ENCODE measurements around the gene CPNE2.

CPNE2 gene

DNA sequence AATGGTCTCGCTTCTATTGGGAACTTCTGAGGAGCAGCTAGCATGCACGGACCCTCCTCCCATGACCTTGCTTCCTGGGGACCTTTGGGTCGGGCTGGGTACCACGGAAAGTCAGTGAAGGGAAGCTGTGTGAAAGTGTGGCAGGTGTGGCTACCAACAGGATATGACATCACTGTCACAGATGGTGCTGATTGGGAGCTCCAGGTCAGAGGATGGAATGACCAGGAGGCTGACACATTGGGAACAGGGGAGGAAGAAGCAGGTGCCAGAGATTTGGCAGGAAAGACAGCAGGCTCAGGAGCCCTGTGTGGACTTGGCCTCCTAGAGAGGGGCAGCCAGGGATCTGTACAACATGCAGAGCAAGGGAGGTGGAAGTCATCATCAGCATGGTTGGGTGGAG is 34.0 kb downstream of the CPNE2 start:
- no peak for DNase-seq

DNA sequence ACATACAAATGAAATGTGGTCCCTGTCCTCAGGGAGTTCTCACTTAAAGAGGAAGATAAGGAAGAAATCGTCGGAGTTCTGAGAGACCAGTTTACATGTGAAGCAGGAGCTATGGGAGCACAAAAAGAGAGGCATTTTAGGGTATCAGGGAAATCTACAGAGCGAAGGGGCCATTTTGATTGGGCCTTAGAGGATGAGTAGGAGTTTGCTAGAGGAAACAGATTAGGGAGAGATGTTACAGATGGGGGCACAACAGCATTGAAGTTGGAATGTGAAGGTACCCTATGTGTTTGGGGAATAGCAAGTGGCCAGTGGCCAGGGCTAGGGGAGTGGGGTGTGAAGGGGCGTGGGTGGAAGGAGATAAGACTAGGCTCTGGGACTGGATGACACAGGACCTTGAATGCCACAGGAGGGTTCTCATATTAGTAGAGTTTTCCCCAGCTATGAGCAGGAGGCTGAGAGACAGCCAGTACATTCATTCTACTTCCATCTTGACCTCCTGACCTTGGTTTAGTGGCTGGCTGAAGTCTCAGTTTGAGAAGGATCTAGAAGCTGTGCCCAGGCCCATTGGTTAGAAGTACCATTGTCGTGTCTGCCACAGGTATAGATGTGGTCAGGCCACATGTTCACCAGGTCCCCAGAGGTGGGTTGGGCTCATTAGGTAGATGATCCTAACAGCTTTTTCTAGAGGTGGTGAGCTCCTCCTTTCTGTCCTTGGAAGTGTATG is 34.8 kb downstream of the CPNE2 start:
- DNase-seq: no peak

DNA sequence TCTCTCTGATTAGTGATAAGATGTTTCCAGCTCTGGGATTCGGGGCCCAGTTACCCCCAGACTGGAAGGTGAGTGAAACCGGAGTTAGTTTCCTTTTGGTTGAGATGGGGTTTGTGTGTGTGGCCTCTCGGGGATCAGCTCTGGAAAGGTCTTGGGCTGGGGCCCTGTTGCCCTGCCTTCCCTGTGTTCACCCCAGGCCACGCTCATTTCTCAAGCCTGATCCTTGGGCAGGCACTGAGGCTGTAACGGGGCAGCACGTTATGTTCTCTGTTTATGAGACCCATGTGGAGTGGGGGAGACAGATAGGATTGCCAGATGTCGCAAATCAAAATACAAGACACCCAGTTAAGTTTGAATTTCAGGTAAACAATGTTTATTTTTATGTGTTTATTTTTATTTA is 35.5 kb downstream of the CPNE2 start:
- DNase-seq: no peak

DNA sequence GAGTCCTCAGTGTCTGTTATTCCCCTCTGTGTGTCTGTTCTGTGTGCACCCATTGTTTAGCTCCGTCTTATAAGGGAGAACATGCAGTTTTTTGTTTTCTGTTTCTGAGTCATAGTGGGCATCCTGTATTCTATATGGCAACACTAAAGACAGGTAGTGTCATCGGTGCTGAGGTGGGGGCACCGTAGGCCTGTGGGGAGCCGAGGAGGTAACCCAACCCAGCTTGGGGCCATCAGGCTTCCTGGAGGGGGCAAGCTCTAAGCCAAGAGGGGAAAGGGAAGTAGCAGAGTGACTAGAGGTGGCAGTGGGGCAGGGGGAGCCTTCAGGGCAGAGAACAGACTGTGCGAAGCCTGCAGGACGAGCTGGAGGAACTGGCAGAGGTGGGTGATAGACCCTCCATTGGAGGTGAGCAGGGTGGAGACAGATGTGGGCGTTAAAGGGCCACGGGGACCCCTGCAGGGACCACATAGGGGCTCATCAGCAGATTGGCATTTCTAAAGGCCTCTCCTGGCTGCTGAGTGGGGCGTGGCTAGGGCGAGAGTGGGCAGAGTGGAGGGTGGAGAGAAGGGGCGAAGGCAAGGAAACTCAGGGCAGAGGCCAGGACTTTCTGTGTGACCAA is 36.5 kb downstream of the CPNE2 start:
- DNase-seq: no peak

DNA sequence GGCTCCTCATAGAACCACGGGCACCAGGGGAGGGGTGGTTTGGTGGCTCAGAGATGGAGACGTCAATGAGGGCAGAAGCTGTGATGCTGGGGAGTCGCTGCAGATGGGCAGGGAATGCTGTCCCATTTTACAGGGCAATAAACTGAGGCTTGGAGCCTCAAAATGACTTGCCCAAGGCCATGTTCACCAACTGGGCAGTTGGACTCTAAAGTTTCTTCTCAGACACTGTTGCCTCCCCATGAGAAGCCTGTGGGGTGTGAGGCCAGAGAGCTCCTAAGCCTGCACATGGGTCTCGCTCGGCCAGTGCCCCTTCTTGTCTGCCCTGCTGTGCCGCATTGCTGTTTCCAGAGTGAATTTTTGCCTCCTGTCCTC is 38.6 kb downstream of the CPNE2 start:
- DNase-seq: no peak

DNA sequence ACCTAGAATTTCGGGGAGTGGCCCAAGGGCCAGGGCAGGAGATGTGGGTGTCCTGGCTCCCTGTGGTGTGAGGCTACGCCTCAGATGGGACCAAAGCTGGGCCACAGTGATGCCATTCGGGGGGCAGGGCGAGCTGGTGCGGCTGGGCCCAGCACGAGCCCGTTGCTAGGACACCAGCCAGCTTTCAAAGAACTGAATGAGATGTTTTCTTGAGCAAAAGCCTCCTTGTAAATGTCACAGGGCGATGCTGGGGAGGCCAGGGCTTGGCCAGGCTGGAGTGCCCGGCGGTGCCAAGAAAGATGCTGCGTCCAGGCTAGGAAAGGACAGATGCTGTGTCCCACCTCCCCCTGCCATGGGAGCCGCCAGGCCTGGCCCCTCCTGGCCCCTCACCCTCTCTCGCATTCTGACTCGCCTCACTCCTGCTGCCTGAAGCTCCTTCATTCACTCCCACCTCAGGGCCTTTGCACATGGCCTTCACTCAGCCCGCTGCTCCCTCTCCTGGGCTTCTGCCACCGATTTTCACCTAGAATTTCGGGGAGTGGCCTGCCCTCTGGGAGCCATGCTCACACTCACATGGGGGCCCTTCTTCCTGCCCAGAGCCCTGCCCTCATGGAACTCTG is 39.1 kb downstream of the CPNE2 start:
- DNase-seq: no peak

DNA sequence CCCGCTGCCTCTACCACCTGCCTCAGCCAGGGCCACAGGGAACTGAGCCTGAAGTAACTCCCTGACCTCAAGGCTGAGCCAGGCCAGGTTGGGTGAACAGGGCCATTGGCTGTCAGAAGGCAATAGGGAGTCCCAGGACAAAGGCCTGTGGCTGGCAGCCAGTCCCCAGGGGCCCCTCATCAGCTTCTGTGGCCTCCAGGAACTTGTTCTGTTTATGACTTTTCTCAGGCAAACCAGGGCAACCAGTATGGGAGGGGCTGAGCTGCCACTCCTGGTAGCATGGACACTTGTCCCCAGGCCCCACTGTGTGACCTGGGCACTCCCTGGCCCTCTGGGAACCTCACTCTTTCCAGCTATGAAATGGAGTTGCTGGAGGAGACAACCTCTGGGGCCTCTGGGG is 40.1 kb downstream of the CPNE2 start:
- DNase-seq: no peak

DNA sequence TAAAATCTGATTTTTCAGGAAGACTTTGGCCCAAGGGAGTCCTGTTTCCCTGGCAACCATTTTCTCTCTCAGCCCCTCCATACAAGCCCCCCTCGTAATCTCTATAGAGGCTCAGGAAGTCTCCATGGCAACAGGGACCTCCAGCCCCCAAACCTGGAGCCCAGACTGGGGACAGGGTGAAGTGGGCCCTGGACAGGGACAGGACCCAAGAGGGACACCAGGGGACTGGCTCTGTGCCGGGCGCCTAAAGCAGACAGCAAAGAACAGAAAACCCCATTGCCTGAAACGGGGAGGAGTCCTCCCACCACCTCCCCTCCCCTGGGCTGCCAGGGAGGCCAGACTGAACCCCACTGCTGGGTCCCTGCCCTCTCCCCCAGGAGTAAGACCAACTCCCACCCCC is 40.6 kb downstream of the CPNE2 start:
- no peak for DNase-seq

DNA sequence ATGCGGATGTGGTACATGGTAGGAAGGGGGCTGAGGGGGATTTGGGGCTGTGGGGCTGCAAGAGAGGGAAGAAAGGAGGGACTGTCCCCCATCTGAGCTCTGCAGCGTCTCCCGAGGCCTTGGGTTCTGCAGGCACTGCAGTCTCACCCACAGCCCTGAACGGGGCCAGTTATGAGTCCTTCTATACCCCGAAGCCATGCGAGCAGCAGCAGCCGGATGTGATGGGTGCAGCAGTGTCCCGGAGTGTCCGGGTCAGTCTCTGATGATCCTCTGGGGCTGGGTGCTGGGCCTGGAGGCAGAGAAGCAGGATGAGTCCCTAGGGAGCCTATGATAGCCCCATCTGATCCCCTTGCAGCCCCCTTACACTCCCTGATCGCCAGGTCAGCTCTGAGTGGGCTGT is 41.5 kb downstream of the CPNE2 start:
- DNase-seq: no peak

DNA sequence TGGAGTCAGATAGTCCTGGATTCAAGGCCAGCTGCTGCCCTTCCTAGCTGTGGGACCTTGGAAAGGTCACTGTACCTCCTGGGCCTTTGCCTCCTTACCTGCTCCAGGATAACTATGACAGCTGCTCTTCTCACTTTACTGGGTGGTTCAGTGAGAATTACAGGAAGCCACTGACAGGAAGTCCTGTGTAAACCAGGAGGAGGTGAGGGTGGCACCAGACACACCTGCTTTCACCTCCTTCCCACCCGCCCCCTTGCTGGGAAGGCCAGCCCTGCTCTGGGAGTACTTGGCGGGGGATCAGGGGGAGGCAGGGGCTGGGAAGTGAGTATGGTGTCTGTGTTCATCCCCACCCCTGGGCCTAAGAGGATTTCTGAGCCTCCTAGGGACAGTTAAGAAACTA is 42.6 kb downstream of the CPNE2 start:
- peak; percentile 71 for DNase-seq

DNA sequence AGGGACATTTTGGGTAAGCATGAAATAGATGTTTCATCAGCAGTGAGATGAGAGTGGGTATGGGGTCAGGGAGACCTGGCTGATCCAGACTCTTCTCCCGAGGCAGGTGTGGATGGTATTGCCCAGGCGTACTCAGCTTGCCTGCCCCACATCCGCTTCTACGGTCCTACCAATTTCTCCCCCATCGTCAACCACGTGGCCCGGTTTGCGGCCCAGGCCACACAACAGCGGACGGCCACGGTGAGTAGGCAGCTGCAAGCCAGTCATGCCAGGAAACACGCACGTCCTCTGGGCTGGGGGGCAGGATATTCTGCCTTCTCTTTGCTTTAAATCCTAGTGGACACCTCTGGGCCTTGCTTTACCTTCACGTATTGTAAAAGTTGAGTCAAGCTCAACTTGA is 44.7 kb downstream of the CPNE2 start:
- DNase-seq: no peak

DNA sequence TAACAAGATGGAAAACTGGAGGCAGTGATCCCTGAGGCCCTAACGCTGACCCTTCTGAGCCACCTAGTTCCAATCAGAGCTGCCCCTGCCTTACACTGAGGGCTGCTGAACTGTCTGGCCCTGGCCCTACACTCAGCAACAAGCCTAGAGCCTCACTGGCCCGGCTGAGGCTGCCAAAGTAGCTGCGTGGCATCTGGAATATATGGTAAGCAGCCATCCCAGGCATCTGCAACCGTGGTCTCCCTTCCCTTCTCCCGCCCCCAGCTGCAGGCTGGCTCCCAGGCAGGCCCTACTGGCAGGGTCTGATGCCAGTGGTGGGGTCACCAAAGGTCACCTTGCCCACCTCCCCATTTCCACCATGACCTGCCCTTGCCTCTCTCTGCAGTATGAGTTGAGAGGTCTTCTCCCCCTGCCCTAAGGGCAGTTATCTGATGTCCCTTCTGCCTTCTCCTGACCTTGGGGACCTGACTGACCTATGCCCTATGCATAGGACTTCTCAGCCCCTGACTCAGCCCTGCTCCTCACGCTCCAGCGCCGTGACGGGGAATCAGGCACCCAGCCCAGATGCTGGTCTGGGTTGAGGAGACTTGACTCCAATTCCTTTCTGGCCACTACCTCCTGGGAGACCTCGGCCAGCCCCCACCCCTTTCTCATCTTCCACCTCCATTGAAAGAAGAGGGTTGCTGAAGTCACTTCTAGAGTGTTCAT is 45.3 kb downstream of the CPNE2 start:
- DNase-seq: no peak

DNA sequence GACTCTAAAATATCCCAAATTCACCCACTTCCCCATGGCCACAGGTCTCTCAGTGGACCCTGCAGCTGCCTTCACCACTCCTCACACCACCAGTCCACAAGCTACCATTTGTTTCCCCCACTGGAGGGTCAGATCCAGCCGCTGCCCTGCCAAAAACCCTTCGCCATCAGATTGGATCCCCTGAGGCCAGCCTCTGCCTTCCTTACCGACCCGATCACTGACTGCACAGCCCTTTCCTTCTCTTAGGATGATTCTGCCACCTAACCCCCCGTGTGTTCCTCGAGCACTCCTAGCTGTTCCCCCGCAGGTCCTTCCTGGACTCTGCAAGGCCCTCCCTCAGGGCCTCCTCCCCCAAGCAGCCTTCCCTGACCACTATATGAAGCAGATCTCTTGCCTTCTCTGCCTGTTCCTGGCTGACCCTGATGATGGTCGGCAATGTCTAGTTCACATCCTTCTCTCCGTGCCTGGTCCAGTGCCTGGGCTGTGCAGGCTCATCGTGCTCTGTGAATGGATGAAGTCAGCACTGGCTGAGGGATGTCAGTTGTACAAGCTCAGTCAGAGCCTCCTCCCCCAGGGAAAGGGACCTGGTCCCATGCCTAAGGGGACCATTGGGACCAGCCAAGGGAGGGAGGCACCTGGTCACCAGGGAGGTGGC is 46.0 kb downstream of the CPNE2 start:
- no peak for DNase-seq

DNA sequence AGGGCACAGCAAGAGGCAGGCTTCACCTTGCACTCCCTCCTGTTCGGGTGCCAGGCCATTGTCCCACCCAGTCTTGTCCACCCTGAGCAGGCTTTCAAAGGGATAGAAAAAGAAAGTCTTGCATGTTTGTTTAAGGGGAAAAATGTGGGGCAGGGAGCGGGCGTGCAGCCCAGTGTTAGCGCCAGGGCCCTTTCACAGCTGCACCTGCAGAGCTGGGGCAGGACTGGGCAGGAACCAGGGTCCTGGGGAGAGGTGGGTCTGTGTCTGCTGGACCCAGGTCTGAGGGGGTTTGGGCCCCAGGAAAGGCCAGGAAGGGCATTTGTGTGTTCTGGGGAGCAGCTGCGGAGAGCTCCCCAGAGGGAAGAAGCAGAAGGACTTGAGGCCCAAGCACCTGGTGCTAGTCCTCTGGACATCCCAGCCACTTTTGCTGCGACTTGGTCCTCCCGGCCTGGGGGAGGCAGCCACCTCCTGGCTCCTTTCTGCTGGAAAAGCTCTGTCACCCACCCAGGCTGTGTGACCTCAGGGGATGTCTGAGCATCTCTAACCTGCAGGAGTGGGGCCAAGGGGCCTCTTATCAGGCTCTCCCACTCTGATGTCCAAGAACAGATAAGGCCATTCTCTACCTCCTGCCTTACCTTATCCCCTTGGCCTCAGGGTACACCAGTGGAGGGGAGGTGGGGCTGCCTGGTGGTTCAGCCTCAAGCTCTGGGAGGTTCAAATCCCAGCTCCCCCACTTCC is 48.7 kb downstream of the CPNE2 start:
- DNase-seq: no peak

DNA sequence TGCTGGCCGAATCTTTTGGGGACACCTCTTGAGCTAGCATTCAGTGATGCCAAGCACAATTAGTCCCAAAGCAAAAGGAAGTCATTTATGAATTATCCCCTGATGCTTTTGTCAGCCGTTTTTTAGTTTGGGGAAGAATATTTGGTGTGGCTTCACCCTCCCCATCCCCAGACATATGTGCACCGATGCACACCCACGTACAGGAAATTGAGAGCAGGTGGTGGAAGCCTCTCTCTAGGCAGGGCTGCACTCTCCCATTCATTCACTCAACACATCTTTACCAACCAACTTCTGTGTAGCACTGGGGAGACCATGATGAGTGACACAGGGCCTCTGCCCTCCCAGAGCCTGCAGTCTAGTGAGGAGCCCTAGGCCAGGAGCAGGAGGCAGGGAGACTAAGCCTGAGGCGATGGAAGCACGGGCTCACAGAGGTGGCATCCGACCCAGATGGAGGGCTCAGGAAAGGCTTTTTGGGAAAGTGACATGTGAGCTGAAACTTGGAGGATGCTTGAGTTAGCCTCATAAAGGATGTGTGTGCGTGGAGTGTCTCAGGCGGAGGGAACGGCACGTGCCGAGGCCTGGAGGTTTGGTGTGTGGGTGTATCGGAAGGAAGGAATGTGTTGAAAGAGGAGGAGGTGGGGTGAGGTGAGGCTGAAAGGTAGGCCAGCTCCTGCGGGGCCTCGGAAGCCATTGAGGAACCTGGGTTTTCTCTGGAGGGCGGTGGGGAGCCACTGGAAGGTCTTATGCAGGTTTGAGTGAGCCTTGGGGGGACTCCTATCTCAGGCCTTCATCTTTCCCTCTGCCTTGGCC is 49.6 kb downstream of the CPNE2 start:
- DNase-seq: no peak

DNA sequence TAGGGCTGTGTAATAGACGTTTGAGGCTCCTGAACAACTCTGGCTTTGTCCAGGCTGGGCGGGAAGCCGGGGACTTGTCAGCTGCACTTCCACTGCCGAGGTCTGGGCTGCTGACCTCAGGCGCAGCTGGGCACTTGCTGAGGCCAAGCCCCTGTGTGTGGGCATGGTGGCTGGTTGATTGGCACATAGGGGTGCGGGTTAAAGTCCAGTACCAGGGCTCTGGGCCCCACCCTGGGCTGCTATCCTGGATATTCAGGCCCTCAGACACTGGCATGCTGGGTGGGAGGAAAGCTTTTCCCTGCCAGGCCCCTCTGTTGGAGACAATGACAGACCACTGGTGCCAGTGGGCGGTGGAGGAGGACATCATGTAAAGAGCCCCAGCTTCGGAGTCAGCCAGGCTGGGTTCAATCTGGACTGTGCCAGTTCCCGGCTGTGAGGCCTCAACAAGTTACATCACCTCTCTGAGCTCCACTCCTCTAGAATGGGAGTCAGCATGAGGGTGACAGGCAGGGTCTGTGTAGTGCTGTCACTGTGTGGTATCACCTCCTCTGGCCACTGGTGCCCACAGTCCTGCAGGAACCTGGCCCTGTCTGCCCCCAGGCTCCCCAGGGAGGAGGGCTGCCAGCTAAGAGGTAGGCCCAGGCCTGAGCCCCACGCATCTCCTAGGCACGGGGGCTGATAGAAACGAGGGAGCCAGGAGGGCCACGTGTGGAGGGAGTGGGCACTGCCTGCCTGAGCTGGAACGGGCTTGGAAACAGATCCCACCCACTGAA is 51.0 kb downstream of the CPNE2 start:
- no peak for DNase-seq

DNA sequence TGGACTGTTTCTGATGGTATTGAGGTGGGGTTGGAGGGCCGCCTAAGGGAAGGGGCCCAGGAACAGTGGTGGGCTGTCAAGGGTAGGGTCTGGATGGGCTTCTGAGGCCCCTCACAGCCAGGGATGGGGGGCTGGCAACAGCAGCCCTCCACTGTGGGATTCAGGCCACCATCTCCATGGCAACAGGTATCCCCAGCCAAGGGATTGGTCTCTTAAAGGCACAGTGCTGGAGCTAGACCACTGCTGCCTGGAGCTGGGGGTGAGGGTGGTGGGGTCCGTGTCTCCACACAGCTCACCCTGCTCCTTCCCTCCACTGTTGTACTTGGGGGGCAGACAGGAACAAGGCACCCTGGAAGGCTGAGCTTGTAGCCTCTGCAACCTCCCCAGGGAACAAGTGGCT is 51.6 kb downstream of the CPNE2 start:
- DNase-seq: no peak

DNA sequence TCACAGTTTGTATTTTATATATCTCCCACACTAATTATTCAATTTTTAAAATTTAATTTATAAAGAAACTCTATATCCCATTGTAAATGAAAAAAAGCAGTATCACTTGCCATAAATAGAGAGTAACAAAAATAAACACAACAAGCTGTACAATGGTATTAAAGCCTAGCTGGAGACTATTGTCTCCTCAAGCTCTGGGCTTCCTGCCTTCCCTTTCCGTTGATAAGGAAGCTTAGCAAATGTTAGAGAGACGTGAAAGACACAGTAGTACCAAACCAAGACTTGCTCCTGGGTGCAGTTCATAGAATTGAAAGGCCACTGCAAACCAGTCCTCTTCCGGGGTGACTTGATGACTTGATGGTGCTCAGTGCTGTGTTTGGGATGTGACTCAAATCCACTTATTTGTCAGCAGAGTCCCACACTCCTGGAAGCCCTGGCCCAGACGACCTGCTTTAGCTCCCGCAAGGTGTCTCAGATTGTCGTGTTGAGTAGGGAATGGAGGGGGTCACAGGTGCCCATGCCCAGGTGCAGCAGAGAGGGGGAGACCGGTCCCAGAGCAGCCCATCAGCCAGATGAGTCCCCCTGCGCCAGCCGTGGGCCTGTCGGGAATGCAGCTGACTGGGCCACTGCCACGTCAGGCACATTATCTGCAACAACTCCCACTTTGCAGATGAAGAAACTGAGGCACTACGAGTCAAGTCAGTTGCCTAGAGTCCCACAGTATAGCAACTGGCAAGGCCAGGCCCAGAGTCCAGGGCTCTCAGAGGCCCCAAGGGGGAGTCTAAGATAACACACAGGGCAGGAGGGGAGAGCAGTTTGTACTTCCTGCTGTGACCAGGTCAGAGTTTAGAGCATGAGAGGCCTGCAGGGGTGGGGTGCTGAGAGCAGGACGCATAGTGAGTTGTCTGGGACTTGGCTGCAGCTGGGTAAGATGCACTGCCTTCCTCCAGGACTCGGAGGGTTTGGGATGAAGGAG is 53.0 kb downstream of the CPNE2 start:
- no peak for DNase-seq

DNA sequence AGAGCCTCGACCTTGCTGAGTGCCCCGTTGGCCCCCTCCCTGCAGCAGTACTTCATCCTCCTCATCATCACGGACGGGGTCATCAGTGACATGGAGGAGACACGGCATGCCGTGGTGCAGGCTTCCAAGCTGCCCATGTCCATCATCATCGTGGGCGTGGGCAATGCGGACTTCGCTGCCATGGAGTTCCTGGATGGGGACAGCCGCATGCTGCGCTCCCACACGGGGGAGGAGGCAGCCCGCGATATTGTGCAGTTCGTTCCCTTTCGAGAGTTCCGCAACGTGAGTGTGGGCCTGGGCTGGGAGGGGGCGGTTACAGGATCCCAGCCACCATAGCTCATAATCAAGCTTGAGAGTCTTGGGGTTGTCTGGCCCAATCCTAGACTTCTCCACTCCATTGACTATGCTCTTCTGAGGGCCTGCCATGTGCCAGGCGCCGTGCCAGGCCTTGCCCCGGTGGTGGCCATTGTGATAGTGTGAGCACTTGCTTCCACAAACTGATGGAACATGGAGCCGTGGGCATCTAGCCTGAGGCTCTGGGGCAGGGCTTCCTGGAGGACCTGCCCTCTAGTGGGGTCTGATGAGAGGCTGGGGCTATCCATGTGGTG is 53.8 kb downstream of the CPNE2 start:
- no peak for DNase-seq
